Pulmonary artery endothelial cell (primary cell): ENCODE measurements around the gene COPS4. TPM values are rescaled to one million over a fixed set of nuclear protein-coding genes. Genes with fewer than 3 reads are reported as not detected.

Source experiments
- DNase-seq: peaks from one replicate; pipeline ENCODE4 v3.0.0-alpha.2; 2011; ENCODE audit warnings: low read depth, low spot score
- total RNA-seq: library from RNA; depleted of rRNA; stranded (reverse); fragments of >200 nt; gene quantifications from 2 replicates; pipeline ENCODE4 v1.2.3, GENCODE V29; 2014

COPS4 gene
- total RNA-seq, 1 donor from 2014 or later, result 93.9 TPM

GRCh38 chr4:83121246-83121645 lies 86.3 kb downstream of the COPS4 start:
- no peak for DNase-seq

- no peak for DNase-seq
Observed at GRCh38 chr4:83124111-83124780, 89.3 kb downstream of the COPS4 start.

Other genes with a start within 250 kb of the COPS4 start
- gene SCD5, start 236.4 kb upstream of the COPS4 start, total RNA-seq, result 50.4 and 62.5 TPM in 2 replicates
- gene SEC31A, start 144.0 kb upstream of the COPS4 start, total RNA-seq, result 266 and 311 TPM in 2 replicates
- gene THAP9, start 134.4 kb upstream of the COPS4 start, total RNA-seq, result 4.3 and 5.1 TPM in 2 replicates
- gene LIN54, start 24.4 kb upstream of the COPS4 start, total RNA-seq, result 12.1 and 20.0 TPM in 2 replicates
- gene PLAC8, start 79.5 kb downstream of the COPS4 start, total RNA-seq, result 0.33 and 0.60 TPM in 2 replicates
- gene COQ2, start 249.6 kb downstream of the COPS4 start, total RNA-seq, result 18.6 and 29.8 TPM in 2 replicates